ENCODE data around the gene ZFR.
"Not testable (repeated sequence)": the region's sequence is repeated elsewhere in the genome, so short reads cannot be mapped to it uniquely, and the experiment has no call there.

Gene ZFR

DNA sequence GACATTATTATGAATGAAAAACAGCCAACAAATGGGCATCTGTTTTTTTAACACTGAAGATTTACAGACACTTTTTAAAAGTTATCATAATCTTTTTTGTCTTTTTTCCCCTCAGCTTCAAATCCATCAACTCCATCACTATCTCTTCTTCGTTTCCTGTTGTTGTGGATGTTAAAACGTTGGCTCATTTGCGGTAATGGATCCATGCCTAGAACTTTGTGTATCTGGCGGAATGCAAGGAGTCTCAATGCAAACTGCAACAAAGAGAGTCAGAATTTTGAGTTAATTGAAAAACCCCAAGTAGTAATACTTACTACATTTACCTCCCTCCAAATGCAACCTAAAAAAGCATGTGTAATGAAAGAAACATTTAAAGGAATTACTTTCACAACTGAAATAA, 88.9 kb downstream of the ZFR start:
- DNase-seq, result no peak

DNA sequence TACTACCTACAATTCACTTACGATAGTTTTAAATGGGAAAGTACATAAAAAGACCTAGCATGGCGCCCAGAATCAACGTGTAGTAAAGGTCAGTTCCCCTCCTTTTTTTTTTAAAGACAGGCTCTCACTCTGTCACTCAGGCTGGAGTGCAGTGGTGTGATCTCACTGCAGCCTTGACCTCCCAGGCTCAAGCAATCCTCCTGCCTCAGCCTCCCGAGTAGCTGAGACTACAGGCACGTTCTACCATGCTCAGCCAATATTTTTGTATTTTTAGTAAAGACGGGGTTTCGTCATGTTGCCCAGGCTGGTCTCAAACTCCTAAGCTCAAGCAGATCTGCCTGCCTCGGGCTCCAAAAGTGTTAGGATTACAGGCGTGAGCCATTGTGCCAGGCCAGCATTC, 91.1 kb downstream of the ZFR start:
- DNase-seq, result no peak

DNA sequence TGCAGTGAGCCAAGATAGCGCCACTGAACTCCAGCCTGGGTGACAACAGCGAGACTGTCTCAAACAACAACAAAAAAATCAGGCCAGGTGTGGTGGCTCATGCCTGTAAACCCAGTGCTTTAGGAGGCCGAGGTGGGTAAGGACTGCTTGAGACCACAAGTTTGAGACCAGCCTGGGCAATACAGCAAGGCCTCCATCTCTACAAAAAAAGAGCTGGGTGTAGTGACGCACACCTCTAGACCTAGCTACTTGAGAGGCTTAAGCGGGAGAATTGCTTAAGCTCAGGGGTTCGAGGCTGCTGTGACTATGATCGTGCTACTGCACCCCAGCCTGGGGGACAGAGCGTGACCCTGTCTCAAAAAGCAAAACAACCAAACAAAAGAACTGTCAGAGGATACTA, 91.9 kb downstream of the ZFR start:
- no peak for DNase-seq

DNA sequence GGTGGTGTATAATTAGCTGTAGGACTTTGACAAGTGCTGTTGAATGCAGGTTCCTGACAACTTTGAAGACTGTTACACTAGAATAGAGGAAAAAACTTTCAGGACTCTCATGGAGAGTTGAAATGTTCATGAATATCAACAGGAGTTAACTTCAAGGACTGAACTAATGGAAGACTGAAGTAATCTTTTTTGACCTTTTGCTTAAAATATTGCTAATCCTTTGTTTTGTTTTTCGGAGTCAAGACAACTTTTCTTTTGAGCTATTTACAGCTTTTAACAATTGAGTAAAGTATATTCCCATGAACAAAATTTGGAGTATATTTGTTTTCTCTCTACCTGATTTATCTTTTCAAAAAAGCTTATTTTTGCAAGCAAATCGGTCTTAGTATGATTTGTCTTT, 97.7 kb downstream of the ZFR start:
- DNase-seq, result no peak

DNA sequence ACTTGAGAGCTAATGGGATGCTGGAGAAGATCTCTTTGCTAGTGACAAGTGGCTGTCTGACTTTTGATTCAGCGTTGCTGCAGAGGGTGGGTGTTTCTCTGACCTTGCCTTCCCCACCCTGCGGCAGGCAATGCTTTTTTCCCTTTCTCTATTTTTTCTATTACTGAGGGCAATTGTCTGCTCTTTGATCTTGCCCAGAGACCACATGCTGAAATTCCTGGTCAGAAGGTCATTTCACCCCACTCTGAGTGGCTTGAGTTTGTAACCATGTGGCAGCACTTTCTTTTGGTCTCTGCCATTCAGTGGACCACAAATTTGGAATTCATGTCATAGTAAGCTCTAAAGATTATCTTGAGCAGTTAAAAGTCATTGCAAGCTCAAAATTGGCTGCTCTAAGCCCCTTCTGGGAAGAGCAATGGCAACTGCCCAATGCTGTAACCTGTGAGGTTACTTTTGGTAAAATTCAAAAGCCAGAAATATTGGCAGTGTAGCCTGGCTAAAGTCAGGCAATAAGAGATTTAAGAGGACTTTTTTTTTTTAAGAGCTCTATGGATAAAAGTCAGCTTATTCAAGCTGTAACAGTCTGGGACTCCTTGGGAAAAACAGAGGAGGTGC, 101.4 kb downstream of the ZFR start:
- DNase-seq, result no peak

DNA sequence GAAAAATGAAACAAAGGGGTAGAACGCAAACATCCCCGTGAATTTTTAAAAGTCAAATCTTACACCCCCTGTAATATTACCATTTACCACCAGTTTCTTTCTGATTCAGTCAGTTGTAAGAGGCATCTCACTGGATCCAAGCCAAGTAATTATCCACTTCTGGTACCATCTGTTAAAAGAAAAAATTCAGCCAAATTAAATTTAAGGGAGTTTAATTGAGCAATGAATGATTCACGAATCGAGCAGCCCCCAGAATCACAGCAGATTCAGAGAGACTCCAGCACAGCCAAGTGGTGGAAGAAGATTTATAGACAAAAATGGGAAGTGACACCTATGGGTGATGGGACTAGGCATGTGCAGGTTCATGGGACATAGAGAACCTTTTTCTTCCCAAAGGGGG, 101.9 kb downstream of the ZFR start:
- DNase-seq, result no peak

DNA sequence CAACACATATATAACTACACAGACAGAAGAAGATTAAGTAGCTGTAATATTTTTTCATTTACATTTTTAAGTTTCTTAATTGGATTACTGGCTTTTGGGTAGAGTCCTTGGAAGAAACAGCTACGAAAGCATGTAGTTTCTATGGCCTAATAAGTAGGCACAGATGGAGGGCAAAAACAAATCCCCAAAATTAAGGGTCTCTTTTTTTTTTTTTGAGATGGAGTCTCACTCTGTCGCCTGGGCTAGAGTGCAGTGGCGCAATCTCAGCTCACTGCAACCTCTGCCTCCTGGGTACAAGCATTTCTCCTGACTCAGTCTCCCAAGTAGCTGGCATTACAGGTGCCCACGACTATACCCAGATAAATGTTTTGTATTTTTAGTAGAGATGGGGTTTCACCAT, 104.7 kb downstream of the ZFR start:
- DNase-seq, result no peak

DNA sequence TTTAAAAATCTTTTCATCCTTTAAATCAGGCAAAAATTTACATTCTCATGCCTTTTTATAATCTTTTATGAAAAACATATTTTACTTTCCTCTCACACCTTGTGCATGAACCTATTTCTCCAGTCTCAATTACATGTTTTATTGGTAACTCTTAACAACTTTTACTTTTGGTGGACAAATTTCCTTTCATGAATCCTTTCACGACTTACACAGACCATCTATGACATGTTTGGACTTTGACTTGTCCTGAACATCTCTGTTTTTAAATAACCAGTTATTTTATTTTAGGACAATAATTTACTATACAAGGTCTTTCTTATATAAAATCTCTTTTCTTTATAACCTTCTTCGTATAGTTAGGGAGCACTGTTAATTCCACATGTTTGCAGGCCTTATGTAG, 105.3 kb downstream of the ZFR start:
- no peak for DNase-seq

DNA sequence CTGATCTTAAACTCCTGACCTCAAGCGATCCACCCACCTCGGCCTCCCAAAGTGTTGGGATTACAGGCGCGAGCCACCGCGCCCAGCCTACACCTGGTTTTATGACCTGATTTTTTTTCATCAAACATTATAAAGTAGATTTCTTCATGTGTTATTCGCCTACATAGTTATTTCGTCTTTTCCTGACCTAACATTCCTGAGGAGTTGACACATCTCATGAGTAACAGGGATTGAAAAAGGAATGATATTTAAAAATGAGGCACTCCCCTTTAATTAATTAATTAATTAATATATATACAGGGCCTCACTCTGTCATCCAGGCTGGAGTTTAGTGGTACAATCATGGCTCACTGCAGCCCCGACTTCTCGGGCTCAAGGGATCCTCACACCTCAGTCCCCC, 111.6 kb downstream of the ZFR start:
- no peak for DNase-seq

DNA sequence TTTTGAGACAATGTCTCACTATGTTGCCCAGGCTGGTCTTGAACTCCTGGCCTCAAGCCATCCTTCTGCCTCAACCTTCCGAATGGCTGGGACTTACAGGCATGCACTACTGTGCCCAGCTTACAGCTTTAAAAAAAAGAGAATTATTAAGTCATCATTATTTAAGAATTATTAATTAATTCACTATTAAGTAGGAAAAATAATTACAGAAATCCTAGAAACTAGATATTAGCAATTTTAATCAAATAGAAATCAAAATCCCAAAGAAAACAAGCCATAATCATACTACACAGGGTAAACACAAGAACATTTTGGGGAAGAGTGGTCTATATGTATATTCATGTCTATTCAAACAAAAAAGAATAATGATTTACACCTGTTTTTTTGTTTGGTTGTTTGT, 112.2 kb downstream of the ZFR start:
- DNase-seq, result no peak

DNA sequence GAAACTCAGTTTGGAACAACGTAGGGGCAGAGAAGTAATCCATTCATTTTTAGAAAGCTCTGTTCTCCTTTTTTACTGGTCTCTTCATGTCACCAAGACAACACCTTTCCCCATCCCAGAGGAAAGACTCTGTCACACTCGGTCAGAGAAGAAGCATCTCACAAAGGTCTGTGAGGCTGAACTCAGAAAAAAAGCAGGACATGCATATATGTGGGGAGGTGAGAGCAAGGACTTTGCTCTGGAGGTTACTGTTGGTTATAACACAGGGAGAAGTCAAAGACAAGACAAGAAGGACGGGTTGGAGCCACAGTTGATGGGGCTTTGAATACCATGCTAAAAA, 112.6 kb downstream of the ZFR start:
- DNase-seq, result no peak

DNA sequence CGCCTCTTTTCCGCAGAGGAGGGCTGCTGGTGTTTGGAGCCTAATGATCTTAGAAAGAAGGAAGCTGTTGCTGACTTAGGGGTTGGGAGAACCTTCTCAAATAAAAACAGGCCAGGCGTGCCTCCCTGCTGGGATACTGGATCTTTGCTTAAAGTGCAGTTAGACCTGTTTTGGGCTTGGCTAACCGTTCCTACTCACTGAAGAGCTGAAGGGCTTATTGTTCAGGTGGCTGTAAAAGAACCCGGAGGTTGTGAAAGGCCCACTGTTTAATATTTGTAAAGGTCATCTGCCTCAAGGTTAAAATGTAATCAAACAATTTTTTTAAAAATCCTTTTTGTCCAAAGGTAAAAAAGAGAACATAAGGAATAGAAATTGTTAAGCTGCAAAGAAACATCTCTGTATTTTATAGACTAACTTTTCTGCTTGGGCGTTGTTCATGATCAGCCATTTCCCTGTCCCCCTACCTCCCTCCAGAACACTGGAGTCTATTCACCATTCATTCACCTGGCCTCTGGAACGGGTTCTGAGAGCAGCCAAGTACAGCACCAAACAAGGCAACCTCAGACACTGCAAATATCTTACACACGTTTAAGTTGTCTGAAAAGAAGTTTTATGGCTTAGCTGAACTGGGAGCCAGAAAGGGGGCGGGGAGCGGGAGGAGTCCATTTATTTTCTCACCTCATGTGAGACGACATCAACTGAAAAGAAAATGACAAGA, 113.2 kb downstream of the ZFR start:
- no peak for DNase-seq

DNA sequence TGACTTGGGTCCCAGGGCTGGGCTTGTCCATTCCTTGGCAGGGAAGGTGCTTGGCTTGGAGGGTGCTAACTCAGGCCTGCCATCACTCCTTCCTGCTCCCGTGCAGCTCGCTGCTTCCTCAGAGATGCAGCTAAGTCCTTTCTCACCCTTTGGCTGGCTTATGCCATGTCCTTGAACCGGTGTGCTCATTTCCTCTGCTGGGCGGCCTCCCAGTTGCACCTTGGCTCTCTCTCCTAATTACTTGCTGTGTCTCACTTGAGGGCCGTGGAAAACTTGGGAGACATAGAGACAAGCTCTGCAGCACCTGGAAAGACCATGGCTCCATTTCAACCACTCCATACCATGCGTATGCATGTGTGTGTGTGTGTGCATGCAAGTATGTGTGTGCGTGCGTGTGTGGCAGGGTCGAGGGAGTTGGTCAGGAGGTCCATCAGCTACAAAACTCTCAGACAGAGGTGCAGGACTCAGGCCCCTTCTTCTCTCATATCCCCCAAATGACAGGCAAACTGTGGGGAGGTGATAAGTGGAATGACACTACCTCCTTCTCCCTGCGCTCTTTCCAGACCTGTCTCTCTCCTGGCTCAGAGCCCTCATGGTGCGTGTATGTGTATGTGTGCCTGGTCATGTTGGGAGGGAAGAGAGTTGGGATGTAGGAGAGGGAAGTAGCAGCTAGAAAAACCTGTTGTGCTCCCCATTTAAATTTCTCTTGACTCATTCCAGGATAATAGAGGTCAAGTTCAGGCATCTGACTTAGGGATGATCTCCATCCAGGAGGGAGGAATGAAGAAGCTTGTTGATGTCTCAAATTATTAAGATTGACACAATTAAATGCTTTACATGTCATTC, 114.2 kb downstream of the ZFR start:
- DNase-seq, result no peak

DNA sequence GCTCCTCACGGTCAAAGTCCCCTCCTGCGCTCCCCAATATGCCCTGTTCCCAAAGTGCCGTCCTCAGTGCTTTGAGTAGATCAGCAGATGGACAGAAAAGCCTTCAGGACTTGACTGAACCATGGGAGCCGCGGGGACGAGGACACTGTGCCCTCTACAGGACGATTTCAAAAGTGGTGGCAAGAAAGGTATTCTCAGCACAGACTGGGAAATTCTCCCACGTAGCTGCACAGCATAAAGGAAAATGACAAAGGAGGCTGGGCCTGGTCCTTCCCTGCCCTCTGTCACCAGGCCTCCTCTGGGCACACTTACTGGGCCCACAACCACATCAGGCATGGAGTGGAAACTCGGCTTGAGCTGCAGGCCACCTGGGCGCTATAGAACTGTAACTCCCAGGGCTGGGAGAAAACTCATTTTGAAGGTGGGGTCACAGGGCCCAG, 115.1 kb downstream of the ZFR start:
- DNase-seq, result peak in 1 of 2 experiments; percentile 17

DNA sequence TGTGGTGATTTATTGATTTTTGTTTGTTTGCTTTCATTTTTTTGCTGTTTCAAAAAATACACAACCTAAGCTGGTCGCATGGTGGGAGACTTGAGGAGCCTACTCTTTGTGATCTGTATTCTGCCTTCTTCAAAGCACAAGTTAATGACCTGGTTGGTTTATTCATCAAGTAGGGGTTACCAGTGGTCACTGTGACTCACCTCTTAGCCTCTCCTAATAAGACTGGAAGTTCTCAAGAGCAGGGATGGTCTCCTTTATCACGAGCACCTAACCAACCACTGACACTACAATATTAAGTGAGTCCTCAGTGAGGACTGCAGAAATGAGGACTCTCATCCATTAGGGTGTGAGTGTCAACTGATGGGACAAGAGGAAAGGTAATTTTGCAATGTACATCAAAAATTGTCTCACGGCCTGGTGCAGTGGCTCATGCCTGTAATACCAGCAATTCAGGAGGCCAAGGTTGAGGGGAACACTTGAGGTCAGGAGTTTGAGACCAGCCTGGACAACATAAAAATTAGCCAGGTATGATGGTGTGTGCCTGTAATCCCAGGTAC, 118.2 kb downstream of the ZFR start:
- DNase-seq, result no peak

DNA sequence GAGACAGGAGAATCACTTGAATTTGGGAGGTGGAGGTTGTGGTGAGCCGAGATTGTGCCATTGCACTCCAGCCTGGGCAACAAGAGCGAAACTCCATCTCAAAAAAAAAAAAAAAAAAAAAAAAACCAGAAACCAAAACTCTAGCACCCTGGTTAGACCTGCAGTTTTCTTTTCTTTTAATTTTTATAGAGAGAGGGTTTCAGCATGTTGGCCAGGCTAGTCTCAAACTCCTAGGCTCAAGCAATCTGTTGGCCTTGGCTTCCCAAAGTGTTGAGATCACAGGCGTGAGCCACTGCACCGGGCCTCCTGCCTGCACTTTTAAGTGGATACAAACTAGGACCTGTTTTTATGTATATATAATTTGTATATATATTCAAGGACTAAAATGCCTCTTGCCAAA, 118.9 kb downstream of the ZFR start:
- no peak for DNase-seq

DNA sequence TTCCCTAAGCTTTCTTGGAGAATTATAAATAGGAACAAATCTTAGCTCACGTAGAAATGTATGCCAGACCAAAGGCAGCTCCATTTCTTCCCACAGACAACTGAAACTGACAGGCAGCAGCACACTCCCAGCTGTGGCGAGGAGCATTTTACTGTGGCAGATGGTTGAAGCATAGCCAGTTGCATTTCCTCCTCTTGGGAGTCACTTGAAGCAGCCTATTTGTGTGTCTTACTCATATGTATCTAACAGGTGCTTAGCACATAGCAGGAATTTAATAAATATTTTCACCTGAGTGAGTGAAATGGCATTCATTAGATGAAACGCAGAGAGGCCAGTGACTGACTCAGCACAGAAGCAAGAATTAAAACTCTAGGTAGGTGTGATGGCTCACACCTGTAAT, 119.5 kb downstream of the ZFR start:
- DNase-seq, result no peak

DNA sequence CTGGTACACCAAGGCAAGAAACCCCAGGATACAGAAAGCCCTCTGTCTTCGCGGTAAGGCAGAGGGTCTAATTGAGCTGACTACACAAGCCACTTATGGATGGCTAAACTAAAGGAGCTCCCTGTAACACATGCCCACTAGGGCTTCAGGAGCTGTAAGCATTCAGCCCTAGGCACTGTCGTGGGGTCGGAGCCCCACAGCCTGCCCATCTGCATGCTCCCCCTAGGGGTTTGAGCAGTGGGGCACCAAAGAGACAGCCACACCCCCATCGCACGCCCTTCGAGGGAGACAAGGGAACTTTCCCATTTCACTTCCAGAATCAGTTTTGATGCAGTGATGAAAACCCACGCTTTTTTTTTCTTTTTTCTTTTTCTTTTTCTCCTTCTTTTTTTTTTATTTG, 120.8 kb downstream of the ZFR start:
- DNase-seq, result no peak

DNA sequence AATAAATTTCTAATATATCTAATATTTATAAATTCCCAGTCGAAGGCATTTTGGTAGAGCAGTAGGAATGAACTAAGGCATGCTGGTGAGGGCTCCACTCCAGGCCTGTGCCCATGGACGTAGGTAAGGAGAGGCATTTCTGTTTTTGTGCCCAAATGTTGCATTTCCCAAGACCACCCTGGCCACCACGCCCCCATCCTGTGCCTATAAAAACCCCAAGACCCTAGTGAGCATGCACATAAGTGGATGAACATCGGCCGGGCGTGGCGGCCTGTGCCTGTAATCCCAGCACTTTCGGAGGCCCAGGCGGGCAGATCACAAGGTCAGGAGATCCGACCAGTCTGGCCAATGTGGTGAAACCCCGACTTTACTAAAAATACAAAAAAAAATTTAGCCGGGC, 121.7 kb downstream of the ZFR start:
- DNase-seq, result no peak

DNA sequence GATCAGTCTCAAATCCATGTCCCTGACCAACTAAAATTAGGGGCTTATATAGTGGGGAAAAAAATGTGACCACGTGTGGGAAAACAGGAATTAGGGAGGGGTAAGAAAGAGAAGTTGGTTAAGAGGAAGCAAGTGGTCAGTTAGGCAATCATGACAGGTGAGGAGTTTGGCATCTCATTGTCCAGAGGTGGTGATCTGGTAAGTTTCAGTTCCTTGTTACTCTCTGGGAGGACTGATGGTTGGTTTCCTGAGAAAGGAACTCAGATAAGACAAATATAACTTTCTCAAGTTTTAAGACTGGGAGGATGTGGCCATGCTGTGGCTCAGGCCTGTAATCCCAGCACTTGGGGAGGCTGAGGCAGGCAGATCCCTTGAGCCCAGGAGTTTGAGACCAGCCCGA, 122.8 kb downstream of the ZFR start:
- not testable (repeated sequence) for DNase-seq

DNA sequence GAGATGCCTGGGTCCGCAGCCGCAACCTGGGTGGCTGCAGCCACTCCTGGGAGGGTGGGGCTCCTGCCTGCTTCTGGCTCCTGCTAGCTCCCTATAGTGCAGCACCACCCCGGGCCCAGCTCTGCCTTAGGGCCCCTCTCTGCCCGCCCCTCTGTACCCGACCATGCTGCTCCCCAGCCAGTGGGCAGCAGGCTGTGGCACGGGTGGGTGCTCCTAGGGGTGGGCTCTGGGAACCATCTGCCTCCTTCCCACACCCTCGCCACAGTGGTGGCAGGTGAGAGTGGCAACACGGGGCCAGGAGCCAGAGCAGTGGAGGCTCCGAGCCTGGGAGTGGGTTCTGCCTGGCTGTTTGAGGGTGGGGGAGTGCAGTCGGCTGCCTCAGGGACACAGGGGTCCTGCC, 124.0 kb downstream of the ZFR start:
- DNase-seq, result no peak

DNA sequence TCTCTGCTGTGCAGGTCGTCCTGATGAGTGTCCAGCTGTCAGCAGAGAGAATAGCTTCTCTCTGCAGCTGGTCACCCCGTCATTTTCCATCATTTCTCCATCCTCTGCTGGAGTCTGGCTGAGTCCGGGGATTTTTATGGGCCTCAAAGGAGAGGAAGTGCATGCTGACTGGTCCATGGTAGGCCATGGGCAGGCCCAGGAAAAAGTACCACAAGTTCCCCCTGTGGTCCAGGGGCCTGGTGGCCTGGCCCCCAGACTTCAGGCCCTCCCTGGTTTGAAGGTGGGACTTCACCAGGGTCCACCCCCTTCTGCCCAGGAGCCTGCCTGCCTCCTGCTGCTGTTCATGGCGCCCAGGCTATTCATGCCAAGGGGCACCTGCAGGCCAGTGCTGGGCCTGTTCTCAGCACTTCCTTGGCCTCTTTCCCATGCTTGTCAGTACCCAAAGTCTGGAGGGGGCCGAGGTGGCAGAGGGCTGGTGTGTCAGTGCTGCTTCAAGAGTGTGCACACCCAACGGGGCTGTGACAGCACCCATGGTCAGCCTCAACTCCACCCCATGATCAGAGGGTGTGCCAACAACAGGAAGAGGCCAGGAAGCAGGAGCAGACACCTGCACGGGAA, 124.5 kb downstream of the ZFR start:
- DNase-seq, result no peak

DNA sequence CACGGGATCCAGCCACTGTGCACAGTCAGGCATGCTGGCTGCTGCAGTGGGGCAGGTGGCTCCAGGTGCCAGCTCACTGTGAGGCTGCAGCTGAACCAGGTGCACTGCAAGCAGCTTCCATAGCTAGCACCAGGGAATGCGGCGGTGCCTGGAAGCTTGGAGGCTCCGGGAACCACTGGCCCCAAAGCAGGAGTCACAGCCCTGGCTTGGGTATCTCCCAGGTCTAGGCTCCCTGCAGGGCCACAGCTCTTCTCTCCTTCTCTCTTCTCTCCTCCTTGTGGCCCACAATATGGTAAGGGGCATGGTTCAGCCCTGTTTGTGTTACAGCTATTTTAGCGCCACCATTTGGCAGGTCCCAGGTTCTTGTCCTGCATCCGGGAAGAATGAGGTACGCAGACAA, 125.1 kb downstream of the ZFR start:
- no peak for DNase-seq

DNA sequence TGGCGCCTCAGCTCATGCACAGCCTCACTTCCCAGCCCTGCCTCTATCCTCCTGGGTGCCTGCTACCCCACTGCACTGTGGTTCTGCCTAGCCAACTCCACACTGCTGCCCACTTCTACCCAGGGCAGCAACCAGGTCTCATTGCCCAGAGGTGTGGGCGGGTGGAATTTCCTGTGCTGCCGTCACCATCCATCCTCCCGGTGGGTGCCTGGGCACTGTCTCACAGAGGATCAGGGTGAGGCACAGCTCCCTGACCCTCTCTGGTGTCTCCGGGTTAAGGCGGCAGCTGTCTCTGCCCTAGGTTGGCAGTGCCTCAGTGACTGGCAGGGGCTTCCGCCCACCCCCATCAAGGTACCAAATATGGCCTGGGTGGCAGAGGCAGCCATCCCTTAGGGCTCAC, 127.5 kb downstream of the ZFR start:
- no peak for DNase-seq
